GM21367 (cell line): Measurements from ENCODE around the gene PIMREG.

Experiments
- ATAC-seq: cut with Tn5 transposase; IDR thresholded peaks from one replicate; pipeline ENCODE4 v1.9.1; 2021; ENCODE audit not compliant: unreplicated experiment

The PIMREG gene, protein sequence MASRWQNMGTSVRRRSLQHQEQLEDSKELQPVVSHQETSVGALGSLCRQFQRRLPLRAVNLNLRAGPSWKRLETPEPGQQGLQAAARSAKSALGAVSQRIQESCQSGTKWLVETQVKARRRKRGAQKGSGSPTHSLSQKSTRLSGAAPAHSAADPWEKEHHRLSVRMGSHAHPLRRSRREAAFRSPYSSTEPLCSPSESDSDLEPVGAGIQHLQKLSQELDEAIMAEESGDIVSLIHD

GRCh38 chr17:6443692-6444570, at the start of gene PIMREG:
TSS of gene PIMREG (plus strand) at chr17:6444455. CDS start at chr17:6445111, 656 bp downstream.
- peak; percentile 60 for ATAC-seq

GRCh38 chr17:6398955-6399354, 45.3 kb upstream of the PIMREG start:
- no peak for ATAC-seq

- ATAC-seq, result no peak
Measured at GRCh38 chr17:6402258-6402657, 42.0 kb upstream of the PIMREG start.

- ATAC-seq, result no peak
Measured at GRCh38 chr17:6408276-6408675, 36.0 kb upstream of the PIMREG start.

GRCh38 chr17:6408735-6409134, 35.5 kb upstream of the PIMREG start:
- ATAC-seq, result no peak

GRCh38 chr17:6413065-6413464, 31.2 kb upstream of the PIMREG start:
- ATAC-seq, result no peak

- no peak for ATAC-seq
Measured at GRCh38 chr17:6415616-6416015, 28.6 kb upstream of the PIMREG start.

GRCh38 chr17:6420173-6420641, 24.0 kb upstream of the PIMREG start:
- no peak for ATAC-seq

DNA sequence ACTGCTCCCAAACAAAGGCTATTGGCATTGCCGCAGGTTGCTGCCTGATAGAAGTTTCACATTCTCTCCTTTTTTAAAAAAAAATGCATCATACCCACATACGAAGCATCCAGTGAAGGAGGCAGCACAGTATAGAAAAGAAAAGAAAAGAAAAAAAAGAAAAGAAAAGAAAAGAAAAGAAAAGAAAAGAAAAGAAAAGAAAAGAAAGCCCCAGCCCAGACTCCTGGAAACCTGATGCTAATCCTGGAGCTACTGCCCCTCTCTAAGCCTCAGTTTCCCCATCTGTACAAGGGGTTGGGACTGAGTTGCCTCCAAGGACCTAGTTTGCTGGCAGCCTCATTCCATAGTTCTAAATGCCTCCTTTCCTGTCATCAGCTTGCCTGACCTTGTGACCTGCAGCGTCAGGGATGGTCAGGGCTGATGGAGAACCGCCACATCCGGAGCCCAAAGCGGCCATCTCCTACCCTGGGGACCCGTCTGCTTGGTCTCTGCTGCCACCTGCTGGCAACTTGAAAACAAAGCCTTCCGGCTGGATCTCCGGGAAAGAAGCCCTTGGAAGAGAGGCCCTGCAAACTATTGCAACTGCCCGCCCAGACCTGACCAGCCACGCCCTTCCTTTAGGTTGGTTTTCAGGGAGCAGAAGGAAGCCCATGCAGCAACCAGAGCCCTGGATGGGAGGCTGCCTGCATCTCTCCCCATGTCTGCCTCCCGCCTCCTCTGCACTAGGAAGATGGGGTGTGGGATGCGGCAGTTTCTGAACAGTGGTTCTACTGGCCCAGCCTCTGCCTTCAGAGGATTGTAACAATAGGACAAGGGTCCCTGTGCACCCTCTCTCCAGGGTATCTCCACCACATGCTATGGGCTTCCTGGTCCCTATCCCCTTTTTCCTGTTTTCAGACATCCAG, 22.3 kb upstream of the PIMREG start:
- no peak for ATAC-seq

DNA sequence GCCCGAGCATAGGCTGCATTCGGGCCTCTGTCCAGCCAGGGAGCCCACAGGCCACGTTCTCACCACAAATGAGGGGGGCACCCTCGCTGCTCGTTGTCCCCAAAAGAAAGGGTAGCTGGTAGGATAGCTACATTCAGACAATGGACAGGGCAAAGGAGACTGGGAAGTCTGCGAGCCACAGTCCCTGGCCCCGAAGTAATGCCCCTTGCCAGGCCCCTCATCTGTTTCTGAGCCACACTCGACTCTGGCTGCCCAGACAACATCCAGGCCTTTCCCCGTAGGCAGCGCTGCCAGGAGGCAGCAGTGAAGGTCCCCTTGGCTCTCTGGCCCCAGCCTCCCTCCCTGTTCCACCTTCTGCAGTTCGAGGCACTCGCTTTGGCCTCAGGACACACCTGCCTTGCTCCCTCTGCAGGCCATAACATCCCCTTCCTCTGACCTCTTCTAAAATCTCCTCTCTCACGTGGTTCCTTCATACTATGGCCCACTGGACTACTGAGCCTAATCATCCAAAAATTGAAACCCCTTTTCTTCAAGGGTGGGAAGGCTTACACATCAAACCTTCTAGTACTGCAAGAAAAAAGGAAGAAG, 21.5 kb upstream of the PIMREG start:
- no peak for ATAC-seq

DNA sequence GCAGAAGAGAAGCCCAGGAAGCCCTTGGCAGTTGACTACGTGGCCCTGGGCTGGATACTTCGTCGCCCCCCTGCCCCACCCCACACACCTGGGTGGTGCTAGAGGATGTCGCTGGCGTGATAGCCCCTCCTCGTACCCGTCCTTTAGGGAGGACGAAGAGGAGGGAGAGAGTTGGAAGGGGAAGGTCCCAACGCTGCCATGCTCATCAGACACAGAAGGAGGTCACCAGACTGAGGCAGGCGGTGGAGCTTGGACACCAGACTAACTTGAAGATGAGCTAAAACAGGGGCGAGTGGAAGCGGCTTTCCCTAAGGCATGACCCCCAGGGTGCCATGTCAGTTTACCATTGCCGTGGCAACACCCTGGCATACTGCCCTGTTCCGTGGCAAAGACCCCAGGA, 20.3 kb upstream of the PIMREG start:
- no peak for ATAC-seq

GRCh38 chr17:6425407-6425806, 18.8 kb upstream of the PIMREG start:
- no peak for ATAC-seq

DNA sequence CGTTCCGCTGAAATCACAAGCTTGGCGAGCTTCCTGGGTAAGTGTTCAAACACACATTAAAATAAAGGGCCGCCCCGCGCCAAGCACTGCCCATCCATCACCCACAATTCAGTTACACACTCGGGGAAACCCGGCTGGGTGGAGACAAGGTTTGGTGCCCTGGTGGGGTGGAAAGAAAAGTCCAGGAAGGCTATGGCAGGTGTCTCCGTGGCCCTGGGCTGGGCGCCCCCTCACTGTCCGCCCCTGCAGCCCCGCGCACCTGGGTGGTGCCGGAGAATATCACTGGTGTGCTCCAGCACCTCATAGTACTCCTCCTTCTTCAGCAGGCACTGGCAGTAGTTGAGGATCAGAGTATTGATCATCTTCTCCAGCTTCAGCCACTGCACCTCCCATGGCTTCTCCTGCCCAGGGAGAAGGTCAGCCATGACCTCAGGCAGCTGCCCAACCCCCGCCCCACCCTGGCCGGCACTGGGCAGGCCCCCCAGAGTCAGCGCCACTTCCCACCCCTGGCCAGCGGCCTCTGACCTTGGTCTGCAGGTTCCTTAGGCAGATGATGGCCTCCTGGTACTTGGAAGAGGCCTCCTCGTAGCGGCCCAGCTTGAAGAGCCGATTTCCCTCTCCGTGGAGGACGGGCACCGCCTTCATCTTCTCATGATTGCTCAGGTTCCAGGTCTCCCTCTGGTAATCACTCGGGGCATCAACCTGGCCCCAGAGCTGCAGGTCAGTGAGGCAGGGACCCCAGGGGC, 17.7 kb upstream of the PIMREG start:
- no peak for ATAC-seq

DNA sequence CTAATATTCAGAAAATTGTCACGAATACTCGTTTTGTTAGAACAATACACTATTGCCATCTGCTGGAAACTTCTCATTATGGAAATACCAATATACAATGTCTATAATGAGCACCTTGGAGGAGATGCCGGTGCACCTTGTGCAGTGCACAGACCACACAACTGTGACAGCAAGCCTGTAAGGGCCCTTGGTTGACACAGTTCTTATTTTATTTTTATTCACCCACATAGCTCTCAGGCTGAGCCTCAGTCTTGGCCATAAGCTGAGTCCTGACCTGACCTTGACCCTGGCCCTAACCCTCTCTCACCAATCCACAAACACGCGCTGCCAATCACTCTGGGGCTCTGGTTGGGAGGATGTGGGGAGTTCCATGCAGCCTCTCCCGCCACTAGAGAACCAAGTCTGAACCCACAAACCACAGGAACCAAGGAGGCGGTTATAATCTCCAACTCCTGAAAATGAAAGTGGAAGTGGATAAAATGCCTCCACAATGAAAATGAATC, 16.9 kb upstream of the PIMREG start:
- no peak for ATAC-seq

- no peak for ATAC-seq
Measured at GRCh38 chr17:6428207-6428965, 15.9 kb upstream of the PIMREG start.

DNA sequence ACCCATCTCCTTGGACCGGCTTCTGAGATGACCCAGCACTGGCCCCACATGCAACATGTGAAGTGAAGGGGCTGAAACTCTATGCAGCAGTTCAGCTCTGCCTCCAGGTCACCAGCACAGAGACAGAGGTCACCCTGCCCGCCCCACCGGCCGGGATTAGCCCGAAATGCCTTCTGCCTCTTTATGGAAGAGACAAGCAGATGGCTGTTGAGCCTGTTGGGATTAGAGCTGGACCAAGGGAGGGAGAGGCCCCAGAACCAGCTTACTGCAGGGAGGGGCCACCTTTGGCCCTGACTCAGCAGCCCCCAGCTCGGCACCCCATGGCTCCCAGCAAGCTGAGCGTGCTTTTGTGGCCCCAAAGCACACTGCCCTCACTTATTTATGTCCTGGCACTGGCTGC, 15.0 kb upstream of the PIMREG start:
- ATAC-seq, result no peak

- no peak for ATAC-seq
Measured at GRCh38 chr17:6430769-6431168, 13.5 kb upstream of the PIMREG start.

DNA sequence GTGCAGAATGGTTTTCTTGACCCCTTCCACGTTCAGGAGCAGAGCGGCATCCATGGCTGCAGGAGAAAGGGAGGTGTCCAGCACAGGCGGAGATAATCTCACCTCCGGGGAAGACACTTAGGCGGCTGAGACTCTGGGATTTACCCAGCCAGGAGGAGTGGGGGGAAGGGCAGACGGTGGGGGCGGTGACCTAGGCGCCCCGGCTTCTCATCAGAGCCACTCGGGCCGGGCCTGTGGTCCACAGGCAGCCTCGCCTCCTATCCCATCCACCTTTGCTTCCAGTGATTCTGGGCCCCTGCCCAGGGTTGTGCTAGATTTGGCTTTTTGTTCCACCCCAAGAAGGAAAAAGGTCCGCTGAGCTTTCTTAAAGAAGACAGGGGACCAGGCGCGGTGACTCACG, 9.2 kb upstream of the PIMREG start, which contains the start of gene AIPL1:
Gene AIPL1 (minus strand): TSS at position 71 of the 400 bp plus-strand sequence. CDS start 17 bp downstream, at position 54.
- ATAC-seq, result no peak

GRCh38 chr17:6435968-6436367, 8.3 kb upstream of the PIMREG start:
- ATAC-seq, result no peak
